Stimulated activated CD4-positive, alpha-beta T cell treated with anti-CD3 and anti-CD28 coated beads, Interleukin-4, amount 100 ng/mL, for 48 hours (primary cell): ENCODE results near the gene MCM9.
"Not testable (repeated sequence)": the region's sequence is repeated elsewhere in the genome, so short reads cannot be mapped to it uniquely, and the experiment has no call there.

ENCODE experiments used
- DNase-seq, 2 donors: peaks; one replicate each; pipeline ENCODE4 v3.0.0-alpha.2; 2020; ENCODE audit warnings: low read depth in 2 of 2

The MCM9 gene

GRCh38 chr6:118893807-118894424 is 41.0 kb downstream of the MCM9 start, which contains the start of gene ASF1A:
TSS of gene ASF1A (plus strand) at chr6:118894152. CDS start at chr6:118894414, 262 bp downstream.
- peak; percentile 91 to 92 for DNase-seq

GRCh38 chr6:118893064-118893806 is 41.7 kb downstream of the MCM9 start:
- DNase-seq = peak in 1 of 2 donors; percentile 34

GRCh38 chr6:118892355-118892991 is 42.5 kb downstream of the MCM9 start:
- DNase-seq = no peak

- DNase-seq = no peak
Measured at GRCh38 chr6:118890997-118891790, 43.8 kb downstream of the MCM9 start.

GRCh38 chr6:118889163-118889562 is 45.8 kb downstream of the MCM9 start:
- no peak for DNase-seq

- DNase-seq = no peak
Measured at GRCh38 chr6:118886641-118887040, 48.3 kb downstream of the MCM9 start.

GRCh38 chr6:118882314-118882905 is 52.5 kb downstream of the MCM9 start:
- DNase-seq = no peak

- DNase-seq = no peak
Measured at GRCh38 chr6:118881440-118882313, 53.3 kb downstream of the MCM9 start.

GRCh38 chr6:118877806-118878205 is 57.2 kb downstream of the MCM9 start:
- no peak for DNase-seq

GRCh38 chr6:118876814-118877213 is 58.1 kb downstream of the MCM9 start:
- DNase-seq = no peak

- DNase-seq = no peak
Measured at GRCh38 chr6:118876198-118876597, 58.8 kb downstream of the MCM9 start.

- DNase-seq = no peak
Measured at GRCh38 chr6:118875672-118876071, 59.3 kb downstream of the MCM9 start.

- no peak for DNase-seq
Measured at GRCh38 chr6:118873239-118873638, 61.7 kb downstream of the MCM9 start.

- DNase-seq = no peak
Measured at GRCh38 chr6:118872726-118873125, 62.2 kb downstream of the MCM9 start.

- DNase-seq = no peak
Measured at GRCh38 chr6:118872318-118872717, 62.6 kb downstream of the MCM9 start.

- no peak for DNase-seq
Measured at GRCh38 chr6:118871331-118871730, 63.6 kb downstream of the MCM9 start.

- DNase-seq = no peak
Measured at GRCh38 chr6:118869894-118870589, 64.9 kb downstream of the MCM9 start.

GRCh38 chr6:118869350-118869749 is 65.6 kb downstream of the MCM9 start:
- DNase-seq = no peak

GRCh38 chr6:118868901-118869300 is 66.1 kb downstream of the MCM9 start:
- DNase-seq = not testable (repeated sequence)

- no peak for DNase-seq
Measured at GRCh38 chr6:118867181-118867580, 67.8 kb downstream of the MCM9 start.
